NCI-H128 (cell line): Measurements from ENCODE around the gene CCDC92B.
"Not testable (repeated sequence)": the region's sequence is repeated elsewhere in the genome, so short reads cannot be mapped to it uniquely, and the experiment has no call there.

Experiments used
- DNase-seq: peaks from one replicate; lab custom pipeline; 2025; ENCODE audit not compliant: unreplicated experiment; lab: John Stamatoyannopoulos, UW

The CCDC92B gene

GRCh38 chr17:2749058-2749783, at the start of gene CCDC92B:
Gene CCDC92B (minus strand): TSS chr17:2749652. CDS start chr17:2735145, 14,507 bp downstream.
- DNase-seq: no peak

GRCh38 chr17:2798678-2799077, 49.2 kb upstream of the CCDC92B start:
- DNase-seq: no peak

- DNase-seq: no peak
Observed at GRCh38 chr17:2798188-2798587, 48.7 kb upstream of the CCDC92B start.

GRCh38 chr17:2797637-2798036, 48.2 kb upstream of the CCDC92B start:
- DNase-seq: no peak

GRCh38 chr17:2797226-2797625, 47.8 kb upstream of the CCDC92B start:
- DNase-seq: no peak

GRCh38 chr17:2796164-2797125, 47.0 kb upstream of the CCDC92B start, which contains the start of gene RAP1GAP2:
Gene RAP1GAP2 (plus strand): TSS chr17:2796438. CDS start chr17:2796528, 90 bp downstream.
- no peak for DNase-seq

- DNase-seq: no peak
Observed at GRCh38 chr17:2795441-2796163, 46.1 kb upstream of the CCDC92B start.

GRCh38 chr17:2794111-2794803, 44.8 kb upstream of the CCDC92B start:
- no peak for DNase-seq

- DNase-seq: no peak
Observed at GRCh38 chr17:2792366-2793169, 43.1 kb upstream of the CCDC92B start.

- no peak for DNase-seq
Observed at GRCh38 chr17:2789700-2790099, 40.2 kb upstream of the CCDC92B start.

- peak; percentile 51 for DNase-seq
Observed at GRCh38 chr17:2786176-2786881, 36.9 kb upstream of the CCDC92B start.

- not testable (repeated sequence) for DNase-seq
Observed at GRCh38 chr17:2785376-2785775, 35.9 kb upstream of the CCDC92B start.

GRCh38 chr17:2784864-2785263, 35.4 kb upstream of the CCDC92B start:
- no peak for DNase-seq

- DNase-seq: no peak
Observed at GRCh38 chr17:2783310-2784030, 34.0 kb upstream of the CCDC92B start.

GRCh38 chr17:2782055-2782454, 32.6 kb upstream of the CCDC92B start:
- DNase-seq: no peak

- not testable (repeated sequence) for DNase-seq
Observed at GRCh38 chr17:2781598-2781997, 32.1 kb upstream of the CCDC92B start.

GRCh38 chr17:2780931-2781454, 31.5 kb upstream of the CCDC92B start:
- no peak for DNase-seq

- no peak for DNase-seq
Observed at GRCh38 chr17:2780256-2780655, 30.8 kb upstream of the CCDC92B start.
